H9 (cell line): ENCODE results near the gene COQ5. TPM values are rescaled to one million over a fixed set of nuclear protein-coding genes. Genes with fewer than 3 reads are reported as not detected.
"Not testable (repeated sequence)": the region's sequence is repeated elsewhere in the genome, so short reads cannot be mapped to it uniquely, and the experiment has no call there.

Experiments used
- DNase-seq: peaks from one replicate; pipeline ENCODE4 v3.0.0-alpha.2; 2017
- H2AFZ ChIP-seq: one replicate; pipeline ENCODE4 v1.6.1; 2013; ENCODE audit warnings: mild to moderate bottlenecking, low read length, control low read depth, moderate library complexity
- H2AK5ac ChIP-seq: 2 replicates; pipeline ENCODE4 v1.6.1; 2013; ENCODE audit warnings: low read length, control low read depth, mixed read lengths; ENCODE audit not compliant: insufficient read length
- H2BK120ac ChIP-seq: one replicate; pipeline ENCODE4 v1.6.1; 2013; ENCODE audit warnings: low read depth, mild to moderate bottlenecking, low read length, control low read depth, inconsistent platforms; ENCODE audit not compliant: poor library complexity, severe bottlenecking
- H2BK12ac ChIP-seq: 2 replicates; pipeline ENCODE4 v1.6.1; 2013; ENCODE audit warnings: low read length, control low read depth, mixed read lengths, low read depth; ENCODE audit not compliant: insufficient read length
- H2BK15ac ChIP-seq: 2 replicates; pipeline ENCODE4 v1.6.1; 2013; ENCODE audit warnings: low read depth, low read length, control low read depth
- H2BK20ac ChIP-seq: one replicate; pipeline ENCODE4 v1.6.1; 2013; ENCODE audit warnings: low read depth, mild to moderate bottlenecking, low read length, control low read depth, inconsistent platforms; ENCODE audit not compliant: poor library complexity, severe bottlenecking
- H2BK5ac ChIP-seq: 2 replicates; pipeline ENCODE4 v1.6.1; 2013; ENCODE audit warnings: low read length, control low read depth, mixed read lengths; ENCODE audit not compliant: insufficient read length
- H3K14ac ChIP-seq: 2 replicates; pipeline ENCODE4 v1.6.1; 2013; ENCODE audit warnings: low read length, control low read depth; ENCODE audit not compliant: insufficient read depth
- H3K18ac ChIP-seq: 2 replicates; pipeline ENCODE4 v1.6.1; 2013; ENCODE audit warnings: low read depth, mild to moderate bottlenecking, mixed read lengths, low read length, control low read depth; ENCODE audit not compliant: insufficient read length
- H3K23ac ChIP-seq: 2 replicates; pipeline ENCODE4 v1.6.1; 2013; ENCODE audit warnings: low read length, control low read depth, mixed read lengths, low read depth; ENCODE audit not compliant: insufficient read length
- H3K23me2 ChIP-seq: 2 replicates; pipeline ENCODE4 v1.6.1; 2013; ENCODE audit warnings: low read depth, mild to moderate bottlenecking, mixed read lengths, low read length, control low read depth; ENCODE audit not compliant: insufficient read length, poor library complexity, severe bottlenecking
- H3K27ac ChIP-seq: 2 replicates; pipeline ENCODE4 v1.5.1; 2013; ENCODE audit warnings: low read length, control low read depth, mixed read lengths, low read depth; ENCODE audit not compliant: insufficient read length
- H3K27me3 ChIP-seq: 2 replicates; pipeline ENCODE4 v1.6.1; 2013; ENCODE audit warnings: low read length, control low read depth, inconsistent platforms; ENCODE audit not compliant: insufficient read depth
- H3K4ac ChIP-seq: 2 replicates; pipeline ENCODE4 v1.6.1; 2013; ENCODE audit warnings: low read depth, mild to moderate bottlenecking, control low read depth, inconsistent platforms, low read length, moderate library complexity
- H3K4me1 ChIP-seq: 2 replicates; pipeline ENCODE4 v1.6.1; 2013; ENCODE audit warnings: low read length, control low read depth, inconsistent platforms; ENCODE audit not compliant: insufficient read depth
- H3K4me2 ChIP-seq: 2 replicates; pipeline ENCODE4 v1.6.1; 2013; ENCODE audit warnings: low read length, control low read depth, mixed read lengths; ENCODE audit not compliant: insufficient read length, insufficient read depth
- H3K56ac ChIP-seq: 2 replicates; pipeline ENCODE4 v1.6.1; 2013; ENCODE audit warnings: low read depth, mild to moderate bottlenecking, mixed read lengths, low read length, control low read depth; ENCODE audit not compliant: insufficient read length
- H3K79me1 ChIP-seq: 2 replicates; pipeline ENCODE4 v1.6.1; 2013; ENCODE audit warnings: low read depth, mild to moderate bottlenecking, moderate library complexity, low read length, control low read depth, inconsistent platforms; ENCODE audit not compliant: insufficient read depth, poor library complexity, severe bottlenecking
- H3K79me2 ChIP-seq: 2 replicates; pipeline ENCODE4 v1.6.1; 2013; ENCODE audit warnings: low read length, control low read depth, inconsistent platforms; ENCODE audit not compliant: insufficient read depth
- H3K9ac ChIP-seq: 2 replicates; pipeline ENCODE4 v1.6.1; 2013; ENCODE audit warnings: low read length, control low read depth, mixed read lengths; ENCODE audit not compliant: insufficient read length; ENCODE audit errors: extremely low read depth
- H3K9me3 ChIP-seq: one replicate; pipeline ENCODE4 v1.6.1; 2013; ENCODE audit warnings: low read depth, low read length, inconsistent platforms; ENCODE audit not compliant: control insufficient read depth
- H3T11ph ChIP-seq: one replicate; pipeline ENCODE4 v1.6.1; 2013; ENCODE audit warnings: mild to moderate bottlenecking, low read length, control low read depth, inconsistent platforms
- H4K20me1 ChIP-seq: one replicate; pipeline ENCODE4 v1.6.1; 2013; ENCODE audit not compliant: control insufficient read depth, insufficient read length, insufficient read depth
- H4K5ac ChIP-seq: 2 replicates; pipeline ENCODE4 v1.6.1; 2013; ENCODE audit warnings: low read depth, mild to moderate bottlenecking, mixed read lengths, low read length, control low read depth; ENCODE audit not compliant: insufficient read length
- H4K8ac ChIP-seq: replicated peaks from 2 replicates; pipeline ENCODE4 v1.6.1; 2013; ENCODE audit warnings: low read length, control low read depth, mixed read lengths, low read depth; ENCODE audit not compliant: insufficient read length
- H4K91ac ChIP-seq: 2 replicates; pipeline ENCODE4 v1.6.1; 2013; ENCODE audit warnings: low read depth, mild to moderate bottlenecking, moderate library complexity, mixed read lengths, low read length, control low read depth; ENCODE audit not compliant: insufficient read length
- H3K27ac Mint-ChIP-seq, 3 experiments: 2 replicates in 2 of 3; 3 replicates in 1 of 3; pipeline ENCODE4 v1.8.0; 2020 to 2021; ENCODE audit warnings: mixed read lengths in 3 of 3, mild to moderate bottlenecking in 1 of 3, moderate library complexity in 1 of 3
- H3K27me3 Mint-ChIP-seq: 2 replicates; pipeline ENCODE4 v1.8.0; 2021; ENCODE audit warnings: low read depth, mild to moderate bottlenecking, moderate library complexity, mixed read lengths
- H3K36me3 Mint-ChIP-seq, 3 experiments: 2 replicates in 2 of 3; 3 replicates in 1 of 3; pipeline ENCODE4 v1.8.0; 2020 to 2021; ENCODE audit warnings: low read depth in 3 of 3, mixed read lengths in 3 of 3; ENCODE audit not compliant: insufficient read depth in 1 of 3
- H3K4me1 Mint-ChIP-seq, 2 experiments: 2 replicates each; pipeline ENCODE4 v1.8.0; 2020; ENCODE audit warnings: mixed read lengths in 2 of 2
- H3K4me3 Mint-ChIP-seq, 2 experiments: 2 replicates in 1 of 2; 3 replicates in 1 of 2; pipeline ENCODE4 v1.8.0; 2020 to 2021; ENCODE audit warnings: mild to moderate bottlenecking in 2 of 2, mixed read lengths in 2 of 2, moderate library complexity in 1 of 2
- H3K9me3 Mint-ChIP-seq, 2 experiments: 2 replicates in 1 of 2; 3 replicates in 1 of 2; pipeline ENCODE4 v1.8.0; 2020; ENCODE audit warnings: mild to moderate bottlenecking in 2 of 2, mixed read lengths in 2 of 2, moderate library complexity in 1 of 2
- WGBS: extraction: QIAGEN DNeasy Blood & Tissue Kit; methylation state at CpG from one replicate; pipeline ENCODE4 v1.1.7; 2013; ENCODE audit warnings: missing lambda C conversion rate, low lambda C conversion rate, mixed read lengths; ENCODE audit not compliant: insufficient read length; ENCODE audit errors: extremely low coverage; 5-methylcytosine and 5-hydroxymethylcytosine counted together
- total RNA-seq: library from RNA; stranded (reverse); gene quantifications from 2 replicates; pipeline ENCODE4 v1.2.1, GENCODE V29; 2021
- TF ChIP-seq, protein P1 (sequence below): fragments of 200-600 bp; sonication (generic); conservative IDR thresholded peaks from 3 replicates; pipeline ENCODE4 v1.8.0; 2021; ENCODE audit warnings: antibody characterized with exemption, mild to moderate bottlenecking

Gene COQ5
- total RNA-seq, 1 experiment from 2014 or later, result 34.8 TPM

DNA sequence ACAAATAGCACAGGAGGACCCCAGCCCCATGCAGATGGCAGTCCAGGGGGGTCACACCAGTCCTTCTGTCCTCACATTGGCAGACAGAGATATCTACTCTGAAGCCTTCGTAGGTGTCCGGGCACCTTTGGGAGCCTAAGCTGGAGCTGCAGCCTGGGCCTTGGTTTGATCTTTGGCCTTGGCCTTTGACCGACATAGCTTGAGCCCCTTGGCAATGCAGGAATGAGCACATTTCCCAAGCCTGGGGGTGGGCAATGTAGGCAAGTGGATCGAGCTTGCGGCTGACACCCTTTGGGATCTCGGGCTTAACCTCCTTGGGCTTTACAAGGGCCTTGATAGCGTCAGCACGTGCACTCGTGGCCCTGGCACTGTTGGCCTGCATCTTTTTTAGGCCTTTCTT, 6.4 kb downstream of the COQ5 start:
- Histone ChIP-seq H3K4ac (no peak overlapping the region), H2BK20ac (no peak overlapping the region), H3K4me2 (no peak overlapping the region), H2AFZ (no peak overlapping the region), H2AK5ac (no peak overlapping the region), H4K91ac (no peak overlapping the region), H3K9me3 (no peaks in the 10 kb centered on the region), H2BK120ac (no peak overlapping the region), H2BK15ac (no peak overlapping the region), H3K18ac (no peak overlapping the region), H3K4me1 (no peaks in the 10 kb centered on the region), H3K27me3 (no peaks in the 10 kb centered on the region), H2BK5ac (no peak overlapping the region), H3T11ph (no peak overlapping the region), H3K23ac (no peak overlapping the region), H3K56ac (no peak overlapping the region), H3K14ac (no peak overlapping the region), H3K27ac (no peak overlapping the region), H3K79me1 (peaks cover 2% of the 10 kb centered on the region), H4K8ac (no peak overlapping the region), H4K5ac (no peak overlapping the region), H2BK12ac (no peak overlapping the region), H4K20me1 (no peaks in the 10 kb centered on the region), H3K23me2 (no peaks in the 10 kb centered on the region), H3K79me2 (no peaks in the 10 kb centered on the region), H3K9ac (no peak overlapping the region)
- Mint-ChIP-seq H3K4me3 (no peak overlapping the region), H3K27ac (no peak overlapping the region), H3K36me3 (peaks cover 0 to 17% (median 9%) of the 10 kb centered on the region in 3 experiments; a peak in 5 of 7 replicates), H3K9me3 (no peaks in the 10 kb centered on the region), H3K4me1 (no peaks in the 10 kb centered on the region), H3K27me3 (no peaks in the 10 kb centered on the region)
- TF ChIP-seq, protein P1, sequence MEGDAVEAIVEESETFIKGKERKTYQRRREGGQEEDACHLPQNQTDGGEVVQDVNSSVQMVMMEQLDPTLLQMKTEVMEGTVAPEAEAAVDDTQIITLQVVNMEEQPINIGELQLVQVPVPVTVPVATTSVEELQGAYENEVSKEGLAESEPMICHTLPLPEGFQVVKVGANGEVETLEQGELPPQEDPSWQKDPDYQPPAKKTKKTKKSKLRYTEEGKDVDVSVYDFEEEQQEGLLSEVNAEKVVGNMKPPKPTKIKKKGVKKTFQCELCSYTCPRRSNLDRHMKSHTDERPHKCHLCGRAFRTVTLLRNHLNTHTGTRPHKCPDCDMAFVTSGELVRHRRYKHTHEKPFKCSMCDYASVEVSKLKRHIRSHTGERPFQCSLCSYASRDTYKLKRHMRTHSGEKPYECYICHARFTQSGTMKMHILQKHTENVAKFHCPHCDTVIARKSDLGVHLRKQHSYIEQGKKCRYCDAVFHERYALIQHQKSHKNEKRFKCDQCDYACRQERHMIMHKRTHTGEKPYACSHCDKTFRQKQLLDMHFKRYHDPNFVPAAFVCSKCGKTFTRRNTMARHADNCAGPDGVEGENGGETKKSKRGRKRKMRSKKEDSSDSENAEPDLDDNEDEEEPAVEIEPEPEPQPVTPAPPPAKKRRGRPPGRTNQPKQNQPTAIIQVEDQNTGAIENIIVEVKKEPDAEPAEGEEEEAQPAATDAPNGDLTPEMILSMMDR, result no peak
- WGBS, result no CpG with 5 or more reads among the region's 9 CpGs
- no peak for DNase-seq

DNA sequence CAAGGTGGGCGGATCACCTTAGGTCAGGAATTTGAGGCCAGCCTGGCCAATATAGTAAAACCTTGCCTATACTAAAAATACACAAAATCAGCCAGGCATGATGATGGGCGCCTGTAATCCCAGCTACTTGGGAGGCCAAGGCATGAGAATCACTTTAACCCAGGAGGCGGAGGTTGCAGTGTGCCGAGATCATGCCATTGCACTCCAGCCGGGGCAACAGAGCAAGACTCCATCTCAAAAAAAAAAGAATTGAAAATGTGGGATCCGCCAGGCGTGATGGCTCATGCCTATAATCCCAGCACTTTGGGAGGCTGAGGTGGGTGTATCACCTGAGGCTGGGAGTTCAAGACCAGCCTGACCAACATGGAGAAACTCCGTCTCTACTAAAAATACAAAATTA, 9.6 kb downstream of the COQ5 start:
- not testable (repeated sequence) for H2AFZ ChIP-seq, H3K79me1 ChIP-seq, H3K27me3 Mint-ChIP-seq, H4K5ac ChIP-seq, H3K4me3 Mint-ChIP-seq, H3K4me1 ChIP-seq, H4K8ac ChIP-seq, H3K18ac ChIP-seq, H3K23ac ChIP-seq, H3K27ac Mint-ChIP-seq, H3K56ac ChIP-seq, H3K27ac ChIP-seq, H3K4ac ChIP-seq, H3K9me3 ChIP-seq, H2AK5ac ChIP-seq, H2BK15ac ChIP-seq, H3K23me2 ChIP-seq, H3K4me2 ChIP-seq, H2BK20ac ChIP-seq, H2BK12ac ChIP-seq, DNase-seq, H2BK120ac ChIP-seq, H2BK5ac ChIP-seq, H3T11ph ChIP-seq, H4K91ac ChIP-seq, H3K4me1 Mint-ChIP-seq, H3K14ac ChIP-seq, H4K20me1 ChIP-seq, H3K27me3 ChIP-seq, H3K9me3 Mint-ChIP-seq, H3K9ac ChIP-seq, H3K79me2 ChIP-seq
- WGBS, result no CpG with 5 or more reads among the region's 8 CpGs
- H3K36me3 Mint-ChIP-seq, result peaks cover 4 to 28% (median 23%) of the 10 kb centered on the region in 3 experiments; a peak in 5 of 7 replicates
